WI38 (cell line): ENCODE measurements around the gene GPR39.

Experiments
- H3K4me3 ChIP-seq: 2 replicates; pipeline ENCODE4 v1.5.1; 2011; ENCODE audit warnings: low read depth, mild to moderate bottlenecking, control low read depth, low read length
- CTCF ChIP-seq: IDR thresholded peaks from 2 replicates; pipeline ENCODE4 v1.5.1; 2012; ENCODE audit warnings: low read depth, mild to moderate bottlenecking, control low read depth, low read length

Gene GPR39

DNA sequence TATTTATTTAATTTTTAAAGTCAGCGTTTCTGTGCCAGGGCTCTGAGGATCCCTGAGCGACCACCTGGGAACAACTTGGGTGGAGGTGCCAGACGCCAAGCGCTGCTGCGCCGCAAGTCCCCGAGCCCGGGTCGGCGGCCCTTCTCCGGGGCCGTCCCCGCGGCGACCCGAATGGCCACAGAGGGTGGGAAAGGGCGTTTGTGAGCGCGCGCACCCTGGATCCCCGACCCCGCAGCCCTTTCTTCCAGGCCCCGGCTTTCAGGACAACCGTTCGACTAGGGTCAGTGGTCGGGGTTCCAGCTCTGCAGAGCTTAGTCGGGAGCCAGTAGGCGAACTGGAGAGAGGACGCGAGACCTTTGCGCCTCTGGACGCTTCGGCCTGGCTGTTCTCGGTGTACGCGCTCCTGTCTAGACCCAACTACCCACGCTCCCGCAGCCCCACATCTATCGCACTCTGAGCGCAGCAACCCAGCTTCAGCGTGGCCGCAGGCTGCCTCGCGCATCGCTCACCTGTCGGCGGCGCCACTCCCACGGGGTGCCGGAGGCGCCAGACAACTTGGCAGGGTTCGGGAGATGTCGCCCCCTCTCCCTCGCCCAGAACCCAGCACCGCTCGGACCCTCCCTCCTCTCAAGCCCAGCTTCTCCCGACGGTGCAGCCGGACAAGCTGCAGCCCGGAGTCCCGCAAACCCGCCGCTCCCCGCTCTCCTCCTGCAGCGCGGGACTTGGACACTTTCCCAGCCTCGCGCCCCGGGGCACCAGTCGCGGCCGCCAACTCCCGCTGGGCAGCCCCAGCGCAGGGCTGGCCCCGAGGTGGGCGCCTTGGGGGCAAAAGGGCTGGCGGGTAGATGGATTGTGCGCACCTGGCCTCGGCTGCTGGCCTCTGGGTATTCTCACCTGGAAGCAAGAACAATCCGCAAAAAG is 252.6 kb downstream of the GPR39 start:
- no peak for TF ChIP-seq CTCF
- H3K4me3 ChIP-seq: peak overlapping the region; percentile 82

GRCh38 chr2:132669908-132670495 is 253.4 kb downstream of the GPR39 start, which contains the start of gene LYPD1:
LYPD1 (minus strand) TSS chr2:132670205; CDS start chr2:132669932, 273 bp downstream.
- H3K4me3 ChIP-seq: peak within 1 kb of the TSS; percentile 82
- no peak for TF ChIP-seq CTCF

GRCh38 chr2:132670496-132671150 is 254.0 kb downstream of the GPR39 start:
- no peak for TF ChIP-seq CTCF
- H3K4me3 ChIP-seq: peak overlapping the region; percentile 82

- TF ChIP-seq CTCF: no peak
- peak overlapping the region; percentile 82 for H3K4me3 ChIP-seq
Observed at GRCh38 chr2:132671151-132671835, 254.7 kb downstream of the GPR39 start.

- no peak for TF ChIP-seq CTCF
- H3K4me3 ChIP-seq: no peak overlapping the region
Observed at GRCh38 chr2:132676999-132677398, 260.4 kb downstream of the GPR39 start.

DNA sequence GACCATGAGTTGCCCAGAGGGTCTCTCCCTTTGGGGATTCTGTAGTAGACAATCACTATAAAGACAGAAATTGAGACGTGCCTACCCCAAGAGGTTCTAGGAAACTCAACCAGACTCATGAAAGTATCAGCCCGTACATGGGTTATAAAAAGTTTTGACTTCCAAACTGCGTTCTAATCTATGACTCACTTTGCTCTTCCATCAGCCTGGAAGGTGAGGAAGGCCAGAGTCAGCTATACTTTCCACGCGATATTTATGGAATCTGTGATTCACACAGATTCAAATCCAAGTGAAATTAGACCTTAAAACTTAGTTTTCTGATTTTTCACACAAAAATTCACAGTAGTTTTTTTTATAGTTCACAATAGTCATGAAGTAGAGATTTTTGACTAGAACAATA is 261.1 kb downstream of the GPR39 start:
- H3K4me3 ChIP-seq: no peak overlapping the region

More for the DNA sequence above, 261.1 kb downstream of the GPR39 start:
- TF ChIP-seq CTCF: no peak
